ENCODE measurements around the gene MFAP3L.

The MFAP3L gene

DNA sequence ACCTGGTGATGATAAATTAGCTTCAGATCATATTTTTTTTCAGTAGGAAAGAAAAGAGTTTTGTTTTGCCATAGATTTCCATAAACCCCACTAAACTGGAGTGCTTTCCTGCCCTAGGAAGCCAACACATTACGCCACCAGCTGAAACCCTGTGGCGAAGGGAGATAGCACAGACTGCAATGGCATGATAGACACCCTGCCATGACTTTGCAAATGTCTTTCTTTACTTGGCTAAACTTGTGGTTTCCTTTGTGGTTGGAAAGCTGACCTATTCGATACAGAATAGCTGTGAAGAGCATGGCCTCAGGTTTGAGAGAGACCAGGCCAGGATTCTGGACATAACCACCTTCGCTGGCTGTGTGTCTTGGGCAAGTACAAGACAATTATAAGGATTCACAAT is 19.1 kb downstream of the MFAP3L start:
- Histone ChIP-seq H3K27me3 (ENCODE audit: control insufficient read depth in 1 of 2, insufficient read depth in 2 of 2, low read length in 2 of 2) (no peaks in the 10 kb centered on the region), H3K4me1 (ENCODE audit: control insufficient read depth in 1 of 2, insufficient read depth in 2 of 2, low read length in 2 of 2) (no peaks in the 10 kb centered on the region), H3K9ac (ENCODE audit: low read depth in 1 of 2, low read length in 2 of 2) (no peak overlapping the region), H3K4me3 (ENCODE audit: low read depth in 1 of 2, low read length in 2 of 2) (no peak overlapping the region), H3K27ac (ENCODE audit: low read depth, low read length) (no peak overlapping the region), H3K9me3 (ENCODE audit: control insufficient read depth in 1 of 2, low read length in 2 of 2) (no peaks in the 10 kb centered on the region), H3K36me3 (ENCODE audit: control insufficient read depth in 1 of 2, insufficient read depth in 2 of 2, low read length in 2 of 2) (no peaks in the 10 kb centered on the region)

- Histone ChIP-seq H3K9ac (ENCODE audit: low read depth in 1 of 2, low read length in 2 of 2) (no peak overlapping the region), H3K27ac (ENCODE audit: low read depth, low read length) (no peak overlapping the region), H3K4me1 (ENCODE audit: control insufficient read depth in 1 of 2, insufficient read depth in 2 of 2, low read length in 2 of 2) (no peaks in the 10 kb centered on the region), H3K36me3 (ENCODE audit: control insufficient read depth in 1 of 2, insufficient read depth in 2 of 2, low read length in 2 of 2) (no peaks in the 10 kb centered on the region), H3K4me3 (ENCODE audit: low read depth in 1 of 2, low read length in 2 of 2) (no peak overlapping the region), H3K9me3 (ENCODE audit: control insufficient read depth in 1 of 2, low read length in 2 of 2) (no peaks in the 10 kb centered on the region), H3K27me3 (ENCODE audit: control insufficient read depth in 1 of 2, insufficient read depth in 2 of 2, low read length in 2 of 2) (no peaks in the 10 kb centered on the region)
Observed at GRCh38 chr4:170005472-170005871, 20.7 kb downstream of the MFAP3L start.

- Histone ChIP-seq H3K9me3 (ENCODE audit: control insufficient read depth in 1 of 2, low read length in 2 of 2) (no peaks in the 10 kb centered on the region), H3K4me3 (ENCODE audit: low read depth in 1 of 2, low read length in 2 of 2) (no peak overlapping the region), H3K27me3 (ENCODE audit: control insufficient read depth in 1 of 2, insufficient read depth in 2 of 2, low read length in 2 of 2) (no peaks in the 10 kb centered on the region), H3K36me3 (ENCODE audit: control insufficient read depth in 1 of 2, insufficient read depth in 2 of 2, low read length in 2 of 2) (no peaks in the 10 kb centered on the region), H3K9ac (ENCODE audit: low read depth in 1 of 2, low read length in 2 of 2) (no peak overlapping the region), H3K27ac (ENCODE audit: low read depth, low read length) (no peak overlapping the region), H3K4me1 (ENCODE audit: control insufficient read depth in 1 of 2, insufficient read depth in 2 of 2, low read length in 2 of 2) (no peaks in the 10 kb centered on the region)
Observed at GRCh38 chr4:170004651-170005295, 21.4 kb downstream of the MFAP3L start.

DNA sequence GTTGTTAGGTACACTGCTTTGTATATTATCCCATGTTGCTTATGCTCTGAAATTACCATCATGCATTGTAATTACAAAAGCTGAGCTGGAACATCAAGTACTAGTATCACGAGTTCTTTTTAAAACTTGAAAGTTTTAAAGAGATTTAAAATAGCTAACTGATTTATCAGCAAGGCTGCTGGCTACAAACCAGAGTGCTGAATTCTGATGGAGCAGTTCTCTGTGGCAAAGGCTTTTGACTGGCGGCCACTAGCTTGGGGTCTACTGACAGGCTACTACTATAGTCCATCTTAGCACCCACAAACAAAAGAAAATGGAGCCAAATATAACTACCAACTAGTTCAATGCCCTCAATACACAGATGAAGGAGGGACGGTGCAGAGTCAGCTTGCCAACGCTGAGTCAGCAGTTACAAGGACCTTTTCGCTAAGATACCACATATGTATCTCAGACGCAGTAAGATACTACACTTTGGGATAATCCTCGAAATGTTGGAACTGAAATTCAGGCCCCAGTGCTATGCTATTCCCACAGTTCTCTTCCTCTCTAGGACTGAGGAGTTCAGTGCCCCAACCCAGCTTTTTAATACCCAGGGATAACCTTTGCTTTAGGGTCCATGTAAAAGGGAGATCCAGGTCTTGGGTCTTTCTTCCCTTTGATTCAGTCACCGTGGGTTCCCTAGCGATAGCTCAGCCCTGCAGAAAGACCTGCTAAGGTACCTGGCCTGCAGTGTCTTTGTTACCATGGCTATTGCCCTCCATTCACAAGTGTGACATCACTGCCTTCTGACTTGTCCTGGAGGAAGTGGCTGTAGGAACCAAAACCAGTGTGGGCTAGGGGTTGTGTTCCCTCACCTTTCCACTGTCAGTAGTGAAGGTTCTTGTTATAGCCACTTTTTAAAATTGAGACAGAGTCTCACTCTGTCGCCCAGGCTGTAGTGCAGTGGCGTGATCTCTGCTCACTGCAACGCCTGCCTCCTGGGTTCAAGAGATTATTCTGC is 22.8 kb downstream of the MFAP3L start:
- H3K36me3 ChIP-seq (ENCODE audit: control insufficient read depth in 1 of 2, insufficient read depth in 2 of 2, low read length in 2 of 2): no peaks in the 10 kb centered on the region
- no peak overlapping the region for H3K27ac ChIP-seq (ENCODE audit: low read depth, low read length)
- no peaks in the 10 kb centered on the region for H3K4me1 ChIP-seq (ENCODE audit: control insufficient read depth in 1 of 2, insufficient read depth in 2 of 2, low read length in 2 of 2)
- H3K9me3 ChIP-seq (ENCODE audit: control insufficient read depth in 1 of 2, low read length in 2 of 2): no peaks in the 10 kb centered on the region
- no peak overlapping the region for H3K9ac ChIP-seq (ENCODE audit: low read depth in 1 of 2, low read length in 2 of 2)
- H3K4me3 ChIP-seq (ENCODE audit: low read depth in 1 of 2, low read length in 2 of 2): no peak overlapping the region
- H3K27me3 ChIP-seq (ENCODE audit: control insufficient read depth in 1 of 2, insufficient read depth in 2 of 2, low read length in 2 of 2): no peaks in the 10 kb centered on the region

DNA sequence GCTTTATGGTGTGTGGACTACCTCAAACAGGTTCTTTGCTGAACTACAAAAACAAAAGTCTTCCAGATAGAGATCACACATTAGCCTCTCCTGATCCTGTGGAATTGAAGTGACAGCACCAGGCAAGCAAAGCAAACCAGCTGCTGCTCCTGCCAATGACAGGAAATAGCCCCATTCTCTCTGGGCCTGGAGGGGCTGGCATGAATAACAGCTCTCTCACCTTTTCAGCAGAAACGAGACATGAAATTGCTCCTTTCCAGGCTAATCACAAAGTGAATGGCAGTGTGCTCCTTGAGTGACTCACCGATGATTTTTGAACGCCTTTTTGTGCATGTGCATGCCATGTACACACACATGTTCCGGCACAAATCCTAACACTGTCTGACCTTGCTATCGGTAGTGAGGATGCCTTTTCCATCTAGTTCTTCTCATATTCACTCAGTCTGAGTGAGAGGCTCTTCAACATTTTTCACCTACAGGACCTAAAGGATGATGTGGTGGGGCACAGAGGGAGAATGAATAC is 24.4 kb downstream of the MFAP3L start:
- H3K9me3 ChIP-seq (ENCODE audit: control insufficient read depth in 1 of 2, low read length in 2 of 2): no peaks in the 10 kb centered on the region
- no peak overlapping the region for H3K27ac ChIP-seq (ENCODE audit: low read depth, low read length)
- no peak overlapping the region for H3K9ac ChIP-seq (ENCODE audit: low read depth in 1 of 2, low read length in 2 of 2)
- H3K36me3 ChIP-seq (ENCODE audit: control insufficient read depth in 1 of 2, insufficient read depth in 2 of 2, low read length in 2 of 2): no peaks in the 10 kb centered on the region
- H3K27me3 ChIP-seq (ENCODE audit: control insufficient read depth in 1 of 2, insufficient read depth in 2 of 2, low read length in 2 of 2): no peaks in the 10 kb centered on the region
- no peak overlapping the region for H3K4me3 ChIP-seq (ENCODE audit: low read depth in 1 of 2, low read length in 2 of 2)
- no peaks in the 10 kb centered on the region for H3K4me1 ChIP-seq (ENCODE audit: control insufficient read depth in 1 of 2, insufficient read depth in 2 of 2, low read length in 2 of 2)

DNA sequence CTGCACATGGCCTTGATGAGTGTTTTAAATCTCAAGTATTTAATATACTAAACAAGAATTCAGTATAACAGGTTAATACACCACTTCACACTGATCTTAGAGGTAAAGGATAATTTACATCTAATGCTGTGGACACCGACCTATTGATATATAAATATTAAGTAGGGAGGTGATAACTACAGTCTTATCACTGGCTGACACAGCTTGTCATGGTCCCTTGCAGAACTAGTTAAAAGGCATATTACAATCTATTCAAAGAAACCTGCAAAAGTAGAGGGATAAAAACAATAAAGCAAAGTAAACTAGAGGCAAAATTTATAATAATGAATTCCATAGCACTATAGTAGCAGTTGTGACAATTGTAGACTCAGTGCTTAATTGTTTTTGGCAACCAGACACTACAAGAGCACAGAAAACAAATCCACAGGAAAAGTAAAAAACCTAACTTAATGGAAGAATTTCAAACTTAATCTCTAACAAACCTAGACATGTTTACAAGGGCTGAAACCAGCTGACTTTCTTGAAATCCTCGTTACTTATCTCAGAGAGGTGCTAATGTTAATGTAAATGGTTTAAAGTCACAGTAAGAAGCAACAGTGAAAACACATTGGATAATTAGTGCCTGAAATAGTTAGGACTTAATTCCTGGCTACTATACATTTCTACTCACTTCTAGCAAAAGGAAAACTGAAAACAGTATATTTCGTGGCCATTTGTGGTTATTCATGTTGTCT is 25.0 kb downstream of the MFAP3L start:
- no peaks in the 10 kb centered on the region for H3K27me3 ChIP-seq (ENCODE audit: control insufficient read depth in 1 of 2, insufficient read depth in 2 of 2, low read length in 2 of 2)
- H3K36me3 ChIP-seq (ENCODE audit: control insufficient read depth in 1 of 2, insufficient read depth in 2 of 2, low read length in 2 of 2): no peaks in the 10 kb centered on the region
- no peaks in the 10 kb centered on the region for H3K4me1 ChIP-seq (ENCODE audit: control insufficient read depth in 1 of 2, insufficient read depth in 2 of 2, low read length in 2 of 2)
- H3K9ac ChIP-seq (ENCODE audit: low read depth in 1 of 2, low read length in 2 of 2): no peak overlapping the region
- H3K27ac ChIP-seq (ENCODE audit: low read depth, low read length): no peak overlapping the region
- no peak overlapping the region for H3K4me3 ChIP-seq (ENCODE audit: low read depth in 1 of 2, low read length in 2 of 2)
- H3K9me3 ChIP-seq (ENCODE audit: control insufficient read depth in 1 of 2, low read length in 2 of 2): no peaks in the 10 kb centered on the region

DNA sequence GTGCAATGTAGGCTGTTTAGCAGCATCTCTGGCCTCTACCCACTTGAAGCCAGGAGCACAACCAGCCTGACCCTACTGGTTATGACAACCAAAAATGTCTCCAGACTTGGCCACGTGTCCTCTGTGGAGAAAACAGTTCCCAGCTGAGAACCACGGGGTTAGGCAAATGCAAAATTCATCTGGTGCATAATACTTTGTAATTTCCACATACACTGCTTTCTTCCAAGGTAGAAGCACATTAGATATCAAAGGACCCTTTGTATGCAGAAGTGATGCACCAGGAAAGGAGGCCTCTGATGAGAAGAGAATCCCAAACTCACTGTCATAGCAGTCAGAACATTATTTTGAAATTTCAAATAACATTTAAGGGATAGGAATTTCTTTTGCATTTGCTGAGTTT is 26.3 kb downstream of the MFAP3L start:
- Histone ChIP-seq H3K9me3 (ENCODE audit: control insufficient read depth in 1 of 2, low read length in 2 of 2) (no peaks in the 10 kb centered on the region), H3K4me3 (ENCODE audit: low read depth in 1 of 2, low read length in 2 of 2) (no peak overlapping the region), H3K36me3 (ENCODE audit: control insufficient read depth in 1 of 2, insufficient read depth in 2 of 2, low read length in 2 of 2) (no peaks in the 10 kb centered on the region), H3K27ac (ENCODE audit: low read depth, low read length) (no peak overlapping the region), H3K27me3 (ENCODE audit: control insufficient read depth in 1 of 2, insufficient read depth in 2 of 2, low read length in 2 of 2) (no peaks in the 10 kb centered on the region), H3K9ac (ENCODE audit: low read depth in 1 of 2, low read length in 2 of 2) (no peak overlapping the region), H3K4me1 (ENCODE audit: control insufficient read depth in 1 of 2, insufficient read depth in 2 of 2, low read length in 2 of 2) (no peaks in the 10 kb centered on the region)

- no peaks in the 10 kb centered on the region for H3K27me3 ChIP-seq (ENCODE audit: control insufficient read depth in 1 of 2, insufficient read depth in 2 of 2, low read length in 2 of 2)
- no peak overlapping the region for H3K4me3 ChIP-seq (ENCODE audit: low read depth in 1 of 2, low read length in 2 of 2)
- H3K9ac ChIP-seq (ENCODE audit: low read depth in 1 of 2, low read length in 2 of 2): no peak overlapping the region
- no peaks in the 10 kb centered on the region for H3K36me3 ChIP-seq (ENCODE audit: control insufficient read depth in 1 of 2, insufficient read depth in 2 of 2, low read length in 2 of 2)
- H3K4me1 ChIP-seq (ENCODE audit: control insufficient read depth in 1 of 2, insufficient read depth in 2 of 2, low read length in 2 of 2): no peaks in the 10 kb centered on the region
- no peaks in the 10 kb centered on the region for H3K9me3 ChIP-seq (ENCODE audit: control insufficient read depth in 1 of 2, low read length in 2 of 2)
- H3K27ac ChIP-seq (ENCODE audit: low read depth, low read length): no peak overlapping the region
Observed at GRCh38 chr4:169998981-169999380, 27.2 kb downstream of the MFAP3L start.

- no peak overlapping the region for H3K27ac ChIP-seq (ENCODE audit: low read depth, low read length)
- no peak overlapping the region for H3K9ac ChIP-seq (ENCODE audit: low read depth in 1 of 2, low read length in 2 of 2)
- H3K9me3 ChIP-seq (ENCODE audit: control insufficient read depth in 1 of 2, low read length in 2 of 2): no peaks in the 10 kb centered on the region
- no peaks in the 10 kb centered on the region for H3K27me3 ChIP-seq (ENCODE audit: control insufficient read depth in 1 of 2, insufficient read depth in 2 of 2, low read length in 2 of 2)
- H3K4me1 ChIP-seq (ENCODE audit: control insufficient read depth in 1 of 2, insufficient read depth in 2 of 2, low read length in 2 of 2): no peaks in the 10 kb centered on the region
- H3K36me3 ChIP-seq (ENCODE audit: control insufficient read depth in 1 of 2, insufficient read depth in 2 of 2, low read length in 2 of 2): no peaks in the 10 kb centered on the region
- no peak overlapping the region for H3K4me3 ChIP-seq (ENCODE audit: low read depth in 1 of 2, low read length in 2 of 2)
Observed at GRCh38 chr4:169996379-169997240, 29.6 kb downstream of the MFAP3L start.
